LNCAP (cell line): Measurements from ENCODE around the gene TMEM161A.

ENCODE experiments used
- TF ChIP-seq, protein P1 (sequence below): fragments of 450-650 bp; IDR thresholded peaks from 2 replicates; pipeline ENCODE4 v1.5.1; 2017; ENCODE audit warnings: mild to moderate bottlenecking

The TMEM161A gene

DNA sequence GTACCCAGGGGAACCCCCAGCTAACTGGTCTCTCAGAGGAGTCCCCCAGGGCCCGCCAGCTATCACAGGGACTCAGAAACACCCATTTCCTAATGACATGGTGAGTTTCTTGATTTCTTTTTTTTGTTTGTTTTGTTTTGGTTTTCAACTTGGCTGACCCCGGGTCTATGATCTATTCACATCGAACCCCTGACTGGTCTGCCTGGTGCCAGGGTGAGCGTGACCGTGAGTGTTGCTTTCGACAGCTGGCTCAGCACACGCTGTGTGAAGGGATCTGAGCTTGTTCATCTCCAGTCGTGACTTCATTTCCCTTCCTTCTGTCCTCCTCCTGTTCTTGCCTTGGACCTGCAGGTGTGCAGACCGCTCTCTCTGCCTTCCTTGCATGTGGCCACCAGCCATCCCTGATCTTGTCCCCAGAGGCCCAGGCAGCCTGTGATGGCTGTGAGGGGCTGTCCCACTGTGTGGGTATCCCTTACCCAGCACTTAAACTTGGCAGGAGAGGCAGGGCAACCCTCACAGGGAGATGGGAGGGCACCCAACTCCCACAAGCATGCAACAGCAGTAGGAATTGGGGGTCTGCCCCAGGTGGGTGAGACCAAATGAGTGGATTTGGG is 26.2 kb downstream of the TMEM161A start:
- TF ChIP-seq, protein P1, sequence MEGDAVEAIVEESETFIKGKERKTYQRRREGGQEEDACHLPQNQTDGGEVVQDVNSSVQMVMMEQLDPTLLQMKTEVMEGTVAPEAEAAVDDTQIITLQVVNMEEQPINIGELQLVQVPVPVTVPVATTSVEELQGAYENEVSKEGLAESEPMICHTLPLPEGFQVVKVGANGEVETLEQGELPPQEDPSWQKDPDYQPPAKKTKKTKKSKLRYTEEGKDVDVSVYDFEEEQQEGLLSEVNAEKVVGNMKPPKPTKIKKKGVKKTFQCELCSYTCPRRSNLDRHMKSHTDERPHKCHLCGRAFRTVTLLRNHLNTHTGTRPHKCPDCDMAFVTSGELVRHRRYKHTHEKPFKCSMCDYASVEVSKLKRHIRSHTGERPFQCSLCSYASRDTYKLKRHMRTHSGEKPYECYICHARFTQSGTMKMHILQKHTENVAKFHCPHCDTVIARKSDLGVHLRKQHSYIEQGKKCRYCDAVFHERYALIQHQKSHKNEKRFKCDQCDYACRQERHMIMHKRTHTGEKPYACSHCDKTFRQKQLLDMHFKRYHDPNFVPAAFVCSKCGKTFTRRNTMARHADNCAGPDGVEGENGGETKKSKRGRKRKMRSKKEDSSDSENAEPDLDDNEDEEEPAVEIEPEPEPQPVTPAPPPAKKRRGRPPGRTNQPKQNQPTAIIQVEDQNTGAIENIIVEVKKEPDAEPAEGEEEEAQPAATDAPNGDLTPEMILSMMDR: no peak

DNA sequence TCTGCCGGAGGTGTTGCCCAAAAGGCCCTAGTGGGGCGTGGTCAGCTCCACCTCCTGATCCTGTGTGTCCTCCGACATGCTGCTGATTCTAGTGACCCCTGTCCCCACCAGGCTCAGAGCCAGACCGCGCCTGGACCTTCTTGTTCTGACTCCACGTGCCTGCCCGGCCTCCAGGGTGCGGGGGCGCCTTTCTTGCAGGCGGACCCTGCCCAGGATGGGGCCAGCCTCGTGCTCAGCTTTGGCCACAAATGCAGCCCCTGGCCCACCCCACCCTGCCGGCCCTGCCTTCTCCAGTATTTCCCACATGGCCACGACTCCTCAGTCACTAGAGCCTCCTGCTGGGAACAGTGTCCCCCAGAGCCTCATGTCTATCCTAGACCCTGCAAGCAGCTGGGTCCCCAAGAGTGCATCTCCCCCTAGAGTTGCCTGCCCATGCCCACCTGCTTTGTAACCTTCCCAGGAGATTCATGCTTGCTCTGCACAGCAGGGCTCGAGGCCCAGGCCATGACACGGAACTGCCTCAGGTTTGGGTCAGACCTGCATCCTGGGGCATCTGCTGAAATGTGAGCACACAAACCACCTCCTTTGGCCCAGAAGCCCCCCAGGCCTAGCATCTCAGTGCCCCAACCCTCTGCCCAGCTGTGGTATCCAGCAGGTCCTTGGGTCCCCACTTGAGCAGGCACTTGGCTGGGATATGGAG is 27.0 kb downstream of the TMEM161A start:
- TF ChIP-seq, protein P1: no peak

DNA sequence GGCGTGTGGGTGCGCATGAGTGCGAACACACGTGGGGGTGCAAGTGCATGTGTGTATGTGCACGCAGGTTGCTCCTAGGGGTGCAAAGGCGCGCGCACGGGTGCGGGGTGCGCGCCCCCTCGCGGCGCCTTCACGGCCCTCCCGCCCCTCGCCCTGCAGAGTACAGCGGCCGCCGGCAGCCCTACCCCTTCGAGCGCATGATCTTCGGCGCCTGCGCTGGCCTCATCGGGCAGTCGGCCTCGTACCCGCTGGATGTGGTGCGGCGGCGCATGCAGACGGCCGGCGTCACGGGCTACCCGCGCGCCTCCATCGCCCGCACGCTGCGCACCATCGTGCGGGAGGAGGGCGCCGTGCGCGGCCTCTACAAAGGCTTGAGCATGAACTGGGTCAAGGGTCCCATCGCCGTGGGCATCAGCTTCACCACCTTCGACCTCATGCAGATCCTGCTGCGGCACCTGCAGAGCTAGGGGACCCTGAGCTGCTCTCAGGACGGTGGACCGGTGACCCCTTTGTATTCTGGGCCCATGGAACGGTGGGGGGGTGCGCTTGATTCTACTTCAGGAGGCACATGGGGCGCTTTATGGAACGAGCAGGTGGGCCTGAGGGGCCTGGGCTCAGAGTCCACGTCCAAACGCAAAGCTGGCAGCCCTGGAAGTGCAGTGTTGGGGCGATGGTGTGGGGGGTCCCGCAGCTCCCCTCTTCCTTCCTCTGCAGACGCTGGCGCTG is 27.7 kb downstream of the TMEM161A start:
- TF ChIP-seq, protein P1: no peak

DNA sequence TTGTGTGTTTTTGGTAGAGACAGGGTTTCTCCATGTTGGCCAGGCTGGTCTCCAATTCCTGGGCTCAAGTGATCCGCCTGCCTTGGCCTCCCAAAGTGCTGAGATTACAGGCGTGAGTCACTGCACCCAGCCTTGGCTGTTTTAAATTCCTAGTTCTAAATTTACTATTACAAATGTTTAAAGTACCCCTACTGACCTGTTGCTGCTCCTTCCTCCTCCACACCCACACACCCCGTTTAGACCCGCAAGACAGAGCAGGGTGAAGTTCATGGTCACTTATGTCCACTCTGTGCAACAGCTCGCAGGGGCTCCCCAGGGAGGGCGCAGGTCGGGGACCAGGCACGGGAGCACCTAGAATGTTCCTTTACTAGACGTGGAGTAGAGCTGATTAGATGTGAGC is 28.7 kb downstream of the TMEM161A start:
- TF ChIP-seq, protein P1: no peak

DNA sequence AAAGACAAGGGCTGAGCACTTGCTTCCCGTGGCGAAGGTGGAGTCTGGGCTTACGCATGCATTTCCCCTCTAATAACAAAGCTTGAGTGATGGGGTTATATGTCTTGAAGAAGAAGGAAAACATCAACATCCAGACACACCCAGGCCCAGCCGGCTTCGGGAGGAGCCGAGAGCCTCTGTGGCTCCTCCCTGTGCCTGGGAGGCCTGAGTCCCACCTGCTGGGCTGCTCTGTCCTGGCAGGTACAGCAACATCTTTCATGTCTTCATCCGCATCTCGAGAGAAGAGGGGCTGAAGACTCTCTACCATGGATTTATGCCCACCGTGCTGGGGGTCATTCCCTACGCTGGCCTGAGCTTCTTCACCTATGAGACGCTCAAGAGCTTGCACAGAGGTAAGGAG is 30.6 kb downstream of the TMEM161A start:
- TF ChIP-seq, protein P1: no peak

DNA sequence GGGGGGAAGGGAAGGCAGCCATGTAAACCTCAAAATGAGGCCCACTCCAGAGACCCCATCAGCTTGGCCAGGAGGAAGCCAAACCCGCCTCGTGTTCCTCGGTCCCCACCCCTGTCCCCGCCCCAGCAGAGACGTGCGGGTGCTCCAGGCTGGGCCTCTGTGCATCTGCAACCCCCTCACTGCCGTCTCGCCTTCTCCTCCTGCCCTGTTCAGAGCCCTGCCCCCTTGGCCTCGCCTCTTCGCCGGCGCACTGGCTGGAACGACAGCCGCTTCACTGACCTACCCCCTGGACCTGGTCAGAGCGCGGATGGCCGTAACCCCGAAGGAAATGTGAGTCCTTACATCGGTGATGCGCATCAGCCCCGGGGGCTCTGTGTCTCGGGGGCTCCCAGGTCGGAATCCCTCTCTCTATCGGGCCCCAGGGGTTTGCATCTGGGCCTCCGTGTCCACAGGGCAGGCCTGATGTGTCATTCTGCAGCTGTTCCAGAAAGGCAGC is 32.2 kb downstream of the TMEM161A start:
- TF ChIP-seq, protein P1: no peak

DNA sequence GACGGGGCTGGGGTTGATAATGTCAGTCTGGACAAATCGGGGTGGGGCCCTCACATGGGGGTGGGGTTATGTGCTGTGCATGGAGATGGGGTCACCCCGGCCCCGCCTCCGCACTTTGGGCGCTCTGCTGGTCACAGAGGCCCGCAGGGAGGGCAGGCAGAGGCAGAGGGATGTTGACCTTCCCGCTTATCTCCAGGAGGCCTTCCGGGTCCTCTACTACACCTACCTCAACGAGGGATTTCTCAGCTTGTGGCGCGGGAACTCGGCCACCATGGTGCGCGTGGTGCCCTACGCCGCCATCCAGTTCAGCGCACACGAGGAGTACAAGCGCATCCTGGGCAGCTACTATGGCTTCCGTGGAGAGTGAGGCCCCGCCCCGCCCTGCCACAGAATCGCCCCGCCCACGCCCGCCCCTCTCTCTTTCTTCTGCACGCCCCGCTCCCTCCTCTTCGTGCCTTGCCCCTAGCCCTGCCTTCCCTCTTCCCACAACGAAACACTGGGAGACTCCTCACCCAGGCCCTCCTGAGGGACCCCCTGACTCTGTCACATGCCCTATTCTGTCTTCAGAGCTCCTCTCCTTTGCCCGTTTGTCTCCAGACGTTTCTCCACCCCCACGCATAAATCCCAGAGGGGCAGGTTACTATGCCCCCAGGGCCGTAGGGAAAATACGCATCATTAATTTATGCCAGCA is 32.8 kb downstream of the TMEM161A start:
- TF ChIP-seq, protein P1: no peak
